Stomach smooth muscle (tissue), 2 donors: ENCODE results near the gene SLC8B1.

Source experiments
- H3K27ac ChIP-seq: one replicate; pipeline ENCODE4 v1.7.0; 2013; ENCODE audit warnings: mild to moderate bottlenecking, low read length, inconsistent platforms
- H3K27me3 ChIP-seq, 2 donors: one replicate each; pipeline ENCODE4 v1.7.0; 2013; ENCODE audit warnings: low read length in 2 of 2; ENCODE audit not compliant: insufficient read depth in 2 of 2, control insufficient read depth in 1 of 2
- H3K36me3 ChIP-seq, 2 donors: one replicate each; pipeline ENCODE4 v1.7.0; 2013; ENCODE audit warnings: low read length in 2 of 2; ENCODE audit not compliant: control insufficient read depth in 2 of 2, insufficient read depth in 2 of 2
- H3K4me1 ChIP-seq: one replicate; pipeline ENCODE4 v1.7.0; 2013; ENCODE audit warnings: low read length; ENCODE audit not compliant: control insufficient read depth, insufficient read depth
- H3K4me3 ChIP-seq, 2 donors: one replicate each; pipeline ENCODE4 v1.7.0; 2013; ENCODE audit warnings: low read length in 2 of 2
- H3K9ac ChIP-seq, 2 donors: one replicate each; pipeline ENCODE4 v1.7.0; 2013; ENCODE audit warnings: low read length in 2 of 2, mild to moderate bottlenecking in 1 of 2
- H3K9me3 ChIP-seq, 2 donors: one replicate each; pipeline ENCODE4 v1.7.0; 2013; ENCODE audit warnings: low read length in 2 of 2; ENCODE audit not compliant: control insufficient read depth in 2 of 2
- donor health status: healthy.
- donor health status: Pancreatic carcinoma.

The SLC8B1 gene

DNA sequence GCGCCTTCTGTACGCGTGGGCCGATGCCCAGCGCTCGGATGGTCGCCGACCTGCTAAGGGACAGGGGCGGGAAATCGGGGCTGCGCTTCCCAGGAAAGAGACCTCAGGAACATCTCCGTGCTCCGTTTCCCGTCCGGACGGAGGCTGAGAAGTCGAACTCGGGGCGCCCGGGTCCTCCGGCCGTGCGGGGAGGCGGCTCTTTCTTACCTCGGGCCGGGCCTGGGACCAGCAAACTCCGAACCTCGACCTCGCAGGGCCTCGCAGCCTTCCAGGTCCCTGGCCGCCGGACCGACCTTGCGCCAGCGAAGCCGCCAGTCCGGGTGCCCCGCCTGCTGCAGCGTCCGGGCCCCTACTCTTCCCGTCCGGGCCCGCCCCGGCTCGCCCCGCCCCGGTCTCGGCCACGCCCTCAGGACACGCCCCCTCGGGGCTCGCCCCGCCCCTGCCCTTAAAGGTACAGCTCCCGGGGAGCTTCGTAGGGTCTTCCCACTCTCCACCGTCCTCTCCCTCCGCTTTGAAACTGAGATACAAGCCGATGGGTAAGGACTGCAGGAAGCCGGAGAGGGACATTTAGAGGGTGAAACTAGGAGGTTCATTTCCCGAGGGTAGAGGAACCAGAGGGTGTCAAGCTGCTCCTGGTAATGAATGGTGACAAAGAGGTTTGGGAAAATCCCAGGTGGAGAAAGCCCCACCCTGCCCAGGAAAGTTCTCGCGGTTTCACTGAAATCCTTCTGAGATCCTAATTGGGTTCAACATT, at the start of gene SLC8B1:
Gene SLC8B1, minus strand, starts transcription at position 324 of the 754 bp plus-strand sequence. CDS start 2,231 bp downstream, outside the sequence.
- Histone ChIP-seq H3K9me3 (no peaks in the 10 kb centered on the region), H3K9ac (peak within 1 kb of the TSS; percentile 71 to 79), H3K27me3 (no peaks in the 10 kb centered on the region), H3K4me3 (peak within 1 kb of the TSS; percentile 86 to 90), H3K27ac (no peak within 1 kb of the TSS), H3K36me3 (peaks cover 0 to 8% of the 10 kb centered on the region in 2 donors), H3K4me1 (peaks cover 20% of the 10 kb centered on the region)

- peaks cover 16 to 23% of the 10 kb centered on the region in 2 donors for H3K36me3 ChIP-seq
Measured at GRCh38 chr12:113382206-113382605, 47.3 kb upstream of the SLC8B1 start.

DNA sequence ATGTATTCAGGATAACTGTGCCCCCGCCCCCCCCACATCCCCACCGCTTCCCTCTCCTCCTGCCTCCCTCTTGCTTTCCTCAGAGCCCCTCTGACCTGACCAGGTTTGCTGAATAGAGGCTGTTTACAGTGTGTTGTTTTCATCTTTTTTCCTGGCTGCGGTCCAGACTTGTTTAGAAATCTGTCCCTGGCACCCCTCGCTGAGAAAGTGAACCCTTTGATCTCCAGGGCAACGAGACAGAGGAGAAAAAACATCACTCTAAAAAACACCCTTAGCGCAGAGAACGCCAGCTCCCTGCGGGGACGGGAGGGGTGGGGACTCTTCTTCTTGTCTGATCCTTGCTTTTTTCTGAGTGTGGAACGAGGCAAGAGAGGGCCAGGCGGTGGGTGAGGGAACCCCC, 46.3 kb upstream of the SLC8B1 start:
- Histone ChIP-seq H3K9ac (no peak overlapping the region), H3K4me3 (no peak overlapping the region), H3K27me3 (no peaks in the 10 kb centered on the region), H3K36me3 (peaks cover 17 to 24% of the 10 kb centered on the region in 2 donors), H3K27ac (no peak overlapping the region), H3K4me1 (no peaks in the 10 kb centered on the region), H3K9me3 (no peaks in the 10 kb centered on the region)

More at GRCh38 chr12:113382206-113382605, 47.3 kb upstream of the SLC8B1 start:
- Histone ChIP-seq H3K9ac (no peak overlapping the region), H3K27me3 (no peaks in the 10 kb centered on the region), H3K27ac (no peak overlapping the region), H3K4me3 (no peak overlapping the region), H3K4me1 (no peaks in the 10 kb centered on the region), H3K9me3 (no peaks in the 10 kb centered on the region)

- Histone ChIP-seq H3K27me3 (no peaks in the 10 kb centered on the region), H3K27ac (no peak overlapping the region), H3K36me3 (peaks cover 23 to 26% of the 10 kb centered on the region in 2 donors), H3K4me1 (no peaks in the 10 kb centered on the region), H3K9me3 (no peaks in the 10 kb centered on the region), H3K9ac (no peak overlapping the region), H3K4me3 (no peak overlapping the region)
Measured at GRCh38 chr12:113378291-113378690, 43.4 kb upstream of the SLC8B1 start.

DNA sequence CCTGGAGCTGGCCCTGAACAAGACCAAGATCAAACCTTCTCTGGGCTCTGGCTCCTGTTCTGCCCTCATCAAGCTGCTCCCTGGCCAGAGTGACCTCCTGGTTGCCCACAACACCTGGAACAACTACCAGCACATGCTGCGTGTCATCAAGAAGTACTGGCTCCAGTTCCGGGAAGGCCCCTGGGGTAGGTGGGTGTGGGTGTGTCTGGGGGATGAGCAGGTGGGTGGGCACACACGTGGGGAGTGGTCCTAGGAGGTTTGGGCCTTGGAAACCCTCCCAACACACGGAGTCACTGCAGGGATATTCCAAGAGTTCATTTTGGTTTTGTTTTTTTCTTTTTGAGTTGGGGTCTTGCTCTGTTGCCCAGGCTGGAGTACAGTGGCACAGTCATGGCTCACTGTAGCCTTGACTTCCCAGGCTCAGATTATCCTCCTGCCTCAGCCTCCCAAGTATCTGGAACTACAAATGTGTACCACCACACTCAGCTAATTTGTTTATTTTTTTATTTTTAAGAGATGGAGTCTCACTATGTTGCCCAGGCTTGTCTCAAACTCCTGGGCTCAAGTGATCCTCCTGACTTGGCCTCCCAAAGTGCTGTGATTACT, 40.0 kb upstream of the SLC8B1 start:
- H3K9ac ChIP-seq = no peak overlapping the region
- H3K36me3 ChIP-seq = peaks cover 23 to 33% of the 10 kb centered on the region in 2 donors
- H3K27me3 ChIP-seq = no peaks in the 10 kb centered on the region
- no peaks in the 10 kb centered on the region for H3K9me3 ChIP-seq
- no peak overlapping the region for H3K27ac ChIP-seq
- no peak overlapping the region for H3K4me3 ChIP-seq
- H3K4me1 ChIP-seq = no peaks in the 10 kb centered on the region

DNA sequence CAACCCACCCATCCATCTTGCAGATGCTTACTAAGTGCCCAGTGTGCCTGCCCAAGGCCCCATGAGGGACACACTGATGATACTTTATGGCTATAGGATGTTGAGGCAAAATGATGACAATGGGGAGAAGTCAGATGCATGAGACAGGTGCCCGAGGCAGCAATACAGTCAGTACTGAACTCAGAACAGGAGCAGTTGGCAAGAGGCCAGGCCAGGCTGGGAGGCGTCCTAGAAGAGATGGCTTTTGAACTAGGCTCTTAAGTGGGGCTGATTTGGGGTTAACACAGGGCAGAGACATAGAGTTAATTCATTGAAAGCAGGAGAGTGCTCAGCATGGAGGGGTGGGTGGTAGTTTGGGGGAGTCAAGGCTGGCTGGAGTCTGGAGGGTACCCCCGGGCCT, 39.1 kb upstream of the SLC8B1 start:
- Histone ChIP-seq H3K36me3 (peaks cover 23 to 33% of the 10 kb centered on the region in 2 donors), H3K9ac (no peak overlapping the region), H3K4me1 (no peaks in the 10 kb centered on the region), H3K27ac (no peak overlapping the region), H3K9me3 (no peaks in the 10 kb centered on the region), H3K27me3 (no peaks in the 10 kb centered on the region), H3K4me3 (no peak overlapping the region)

- H3K4me1 ChIP-seq = no peaks in the 10 kb centered on the region
- no peak overlapping the region for H3K4me3 ChIP-seq
- no peak overlapping the region for H3K9ac ChIP-seq
- peaks cover 29 to 35% of the 10 kb centered on the region in 2 donors for H3K36me3 ChIP-seq
- no peaks in the 10 kb centered on the region for H3K27me3 ChIP-seq
- no peak overlapping the region for H3K27ac ChIP-seq
- H3K9me3 ChIP-seq = no peaks in the 10 kb centered on the region
Measured at GRCh38 chr12:113373440-113373839, 38.5 kb upstream of the SLC8B1 start.

GRCh38 chr12:113372371-113372770, 37.5 kb upstream of the SLC8B1 start:
- H3K9ac ChIP-seq = no peak overlapping the region
- H3K4me3 ChIP-seq = no peak overlapping the region
- H3K4me1 ChIP-seq = no peaks in the 10 kb centered on the region
- no peak overlapping the region for H3K27ac ChIP-seq
- no peaks in the 10 kb centered on the region for H3K27me3 ChIP-seq
- H3K36me3 ChIP-seq = peaks cover 29 to 34% of the 10 kb centered on the region in 2 donors
- H3K9me3 ChIP-seq = no peaks in the 10 kb centered on the region

DNA sequence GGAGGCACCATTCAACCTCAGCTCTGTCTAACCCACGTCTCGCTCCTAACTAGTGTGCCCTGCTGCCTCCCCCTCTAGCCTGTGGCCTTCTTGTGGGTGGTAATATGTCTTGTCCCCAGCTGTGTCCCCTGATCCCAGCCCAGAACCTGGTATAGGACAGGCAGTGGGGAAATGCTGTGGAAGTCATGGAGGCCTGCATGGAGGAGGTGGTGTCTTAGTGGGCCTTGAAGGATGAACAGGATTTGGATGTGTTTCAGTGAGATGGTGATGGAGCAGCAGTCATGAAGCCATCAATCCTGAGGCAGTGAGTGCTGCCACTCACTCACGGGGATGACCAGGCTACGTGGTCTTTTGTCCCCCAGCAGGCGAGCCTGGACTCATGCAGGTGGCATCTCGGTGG, 36.9 kb upstream of the SLC8B1 start:
- H3K4me1 ChIP-seq = no peaks in the 10 kb centered on the region
- H3K36me3 ChIP-seq = peaks cover 27 to 34% of the 10 kb centered on the region in 2 donors
- H3K27me3 ChIP-seq = no peaks in the 10 kb centered on the region
- H3K4me3 ChIP-seq = no peak overlapping the region
- H3K9me3 ChIP-seq = no peaks in the 10 kb centered on the region
- H3K9ac ChIP-seq = no peak overlapping the region
- H3K27ac ChIP-seq = no peak overlapping the region

- Histone ChIP-seq H3K9me3 (no peaks in the 10 kb centered on the region), H3K36me3 (peaks cover 22 to 31% of the 10 kb centered on the region in 2 donors), H3K4me1 (no peaks in the 10 kb centered on the region), H3K9ac (no peak overlapping the region), H3K4me3 (no peak overlapping the region), H3K27ac (no peak overlapping the region), H3K27me3 (no peaks in the 10 kb centered on the region)
Measured at GRCh38 chr12:113370923-113371682, 36.2 kb upstream of the SLC8B1 start.
